Hepatocyte (in vitro differentiated cells): Measurements from ENCODE around the gene COPZ2. TPM values are rescaled to one million over a fixed set of nuclear protein-coding genes. Genes with fewer than 3 reads are reported as not detected.

ENCODE experiments used
- DNase-seq: peaks from one replicate; pipeline ENCODE4 v3.0.0-alpha.2; 2016; ENCODE audit warnings: low spot score
- H2AFZ ChIP-seq: fragments of 200-600 bp; sonication (generic); 2 replicates; pipeline ENCODE4 v1.6.0; 2016; ENCODE audit warnings: antibody characterized with exemption, mild to moderate bottlenecking
- H3K27ac ChIP-seq: fragments of 200-600 bp; sonication (generic); 2 replicates; pipeline ENCODE4 v1.5.1; 2016; ENCODE audit warnings: mild to moderate bottlenecking
- H3K27me3 ChIP-seq: fragments of 200-600 bp; sonication (generic); 2 replicates; pipeline ENCODE4 v1.6.1; 2016
- H3K36me3 ChIP-seq: fragments of 200-600 bp; sonication (generic); replicated peaks from 2 replicates; pipeline ENCODE4 v1.5.1; 2016; ENCODE audit warnings: low read depth; ENCODE audit not compliant: insufficient read depth
- H3K4me1 ChIP-seq: fragments of 200-600 bp; sonication (generic); 2 replicates; pipeline ENCODE4 v1.5.1; 2016; ENCODE audit warnings: mild to moderate bottlenecking, moderate library complexity; ENCODE audit not compliant: insufficient read depth
- H3K4me2 ChIP-seq: fragments of 200-600 bp; sonication (generic); 2 replicates; pipeline ENCODE4 v1.6.0; 2016
- H3K4me3 ChIP-seq: fragments of 200-600 bp; sonication (generic); 2 replicates; pipeline ENCODE4 v1.5.1; 2016; ENCODE audit warnings: mild to moderate bottlenecking
- H3K79me2 ChIP-seq: fragments of 200-600 bp; sonication (generic); 2 replicates; pipeline ENCODE4 v1.6.0; 2017; ENCODE audit warnings: mild to moderate bottlenecking
- H3K9me2 ChIP-seq: fragments of 200-600 bp; sonication (generic); replicated peaks from 2 replicates; pipeline ENCODE4 v1.6.0; 2017; ENCODE audit warnings: mild to moderate bottlenecking; ENCODE audit not compliant: insufficient read depth
- H3K9me3 ChIP-seq: fragments of 200-600 bp; sonication (generic); 2 replicates; pipeline ENCODE4 v1.5.1; 2016; ENCODE audit warnings: low read depth, mild to moderate bottlenecking
- H4K20me1 ChIP-seq: fragments of 200-600 bp; sonication (generic); 2 replicates; pipeline ENCODE4 v1.6.0; 2016; ENCODE audit warnings: mild to moderate bottlenecking; ENCODE audit not compliant: insufficient read depth, poor library complexity, severe bottlenecking
- CTCF ChIP-seq: fragments of 200-600 bp; sonication (generic); IDR thresholded peaks from 2 replicates; pipeline ENCODE4 v1.5.1; 2016; ENCODE audit warnings: antibody characterized with exemption, mild to moderate bottlenecking; ENCODE audit not compliant: poor library complexity
- EZH2 ChIP-seq: fragments of 200-600 bp; sonication (generic); IDR thresholded peaks from 2 replicates; pipeline ENCODE4 v1.6.1; 2016; ENCODE audit warnings: antibody characterized with exemption, mild to moderate bottlenecking, borderline replicate concordance
- EZH2phosphoT487 ChIP-seq: fragments of 200-600 bp; sonication (generic); IDR thresholded peaks from one replicate; pipeline ENCODE4 v1.6.1; 2018; ENCODE audit warnings: antibody characterized with exemption, mild to moderate bottlenecking, low read depth, moderate library complexity; ENCODE audit not compliant: unreplicated experiment, severe bottlenecking
- WGBS: methylation state at CpG from one replicate; pipeline ENCODE4 v1.1.6; 2016; ENCODE audit warnings: low lambda C conversion rate; ENCODE audit errors: missing lambda C conversion rate; 5-methylcytosine and 5-hydroxymethylcytosine counted together
- polyA plus RNA-seq: library from polyadenylated mRNA; unstranded; fragments of >200 nt; fragmentation: Nextera tagmentation; extraction: Ambion mirVana; gene quantifications from 2 replicates; pipeline ENCODE4 v1.2.1, GENCODE V29; 2016
- total RNA-seq: library from RNA; depleted of rRNA; stranded (reverse); fragments of >200 nt; gene quantifications from 2 replicates; pipeline ENCODE4 v1.2.3, GENCODE V29; 2014

Gene COPZ2
- total and polyA plus RNA-seq, 2 experiments from 2014 or later: 36.0 to 139 TPM

- H4K20me1 ChIP-seq: no peaks in the 10 kb centered on the region
- peaks cover 28% of the 10 kb centered on the region for H3K4me1 ChIP-seq
- H3K79me2 ChIP-seq: no peaks in the 10 kb centered on the region
- no peaks in the 10 kb centered on the region for H3K9me3 ChIP-seq
- H3K9me2 ChIP-seq: no peaks in the 10 kb centered on the region
- H2AFZ ChIP-seq: no peak overlapping the region
- H3K4me2 ChIP-seq: no peak overlapping the region
- DNase-seq: no peak
- peaks cover 14% of the 10 kb centered on the region for H3K27me3 ChIP-seq
- H3K4me3 ChIP-seq: no peak overlapping the region
- TF ChIP-seq EZH2: no peak
- no peak for TF ChIP-seq CTCF
- TF ChIP-seq EZH2phosphoT487: no peak
- no peaks in the 10 kb centered on the region for H3K36me3 ChIP-seq
- H3K27ac ChIP-seq: no peak overlapping the region
- WGBS: 63% methylated on average over 8 of the region's 8 CpGs
Measured at GRCh38 chr17:48014595-48015111, 22.9 kb downstream of the COPZ2 start.

GRCh38 chr17:48013876-48014594, 23.6 kb downstream of the COPZ2 start:
- Histone ChIP-seq H3K27ac (no peak overlapping the region), H3K36me3 (no peaks in the 10 kb centered on the region)
- TF ChIP-seq EZH2 (no peak), CTCF (no peak), EZH2phosphoT487 (no peak)

GRCh38 chr17:48012654-48013053, 24.9 kb downstream of the COPZ2 start:
- H3K27me3 ChIP-seq: peaks cover 11% of the 10 kb centered on the region
- H2AFZ ChIP-seq: no peak overlapping the region

More at GRCh38 chr17:48013876-48014594, 23.6 kb downstream of the COPZ2 start:
- no peak overlapping the region for H3K4me2 ChIP-seq
- no peak overlapping the region for H2AFZ ChIP-seq
- no peaks in the 10 kb centered on the region for H4K20me1 ChIP-seq
- peaks cover 13% of the 10 kb centered on the region for H3K27me3 ChIP-seq
- H3K9me3 ChIP-seq: no peaks in the 10 kb centered on the region
- no peaks in the 10 kb centered on the region for H3K9me2 ChIP-seq
- H3K4me1 ChIP-seq: peaks cover 28% of the 10 kb centered on the region
- H3K4me3 ChIP-seq: no peak overlapping the region
- no peak for DNase-seq
- H3K79me2 ChIP-seq: no peaks in the 10 kb centered on the region
- WGBS: 75% methylated on average over 6 of the region's 6 CpGs

More at GRCh38 chr17:48012654-48013053, 24.9 kb downstream of the COPZ2 start:
- 46% methylated on average over 5 of the region's 5 CpGs for WGBS
- Histone ChIP-seq H3K4me1 (peaks cover 28% of the 10 kb centered on the region), H3K27ac (no peak overlapping the region), H3K4me2 (peak overlapping the region; percentile 96), H3K79me2 (no peaks in the 10 kb centered on the region), H3K4me3 (no peak overlapping the region), H4K20me1 (no peaks in the 10 kb centered on the region), H3K9me2 (no peaks in the 10 kb centered on the region), H3K9me3 (no peaks in the 10 kb centered on the region), H3K36me3 (no peaks in the 10 kb centered on the region)
- TF ChIP-seq EZH2phosphoT487: no peak
- no peak for TF ChIP-seq EZH2
- TF ChIP-seq CTCF: no peak
- no peak for DNase-seq
